ENCODE results near the gene CDKAL1. TPM values are rescaled to one million over a fixed set of nuclear protein-coding genes. Genes with fewer than 3 reads are reported as not detected.

The CDKAL1 gene
- total and polyA plus RNA-seq, 2 of the 8 experiments (the other 6 are each of a cell fraction or from before 2014, with no cell fraction given) = 8.4 to 24.6 TPM

- TF ChIP-seq CTCF (IDR thresholded peaks at IDR 0.05; ENCODE audit: control extremely low read depth in 1 of 3, insufficient read depth in 1 of 3, low read depth in 1 of 3, low read length in 3 of 3) (no peak), CTBP2 (IDR thresholded peaks at IDR 0.05; ENCODE audit: borderline replicate concordance, insufficient read depth, insufficient read length, low read length) (no peak), ZNF274 (IDR thresholded peaks at IDR 0.05; ENCODE audit: borderline replicate concordance, extremely low read depth, low read length) (no peak), KDM1A (IDR thresholded peaks at IDR 0.05; ENCODE audit: borderline replicate concordance, low read length) (no peak), SP4 (IDR thresholded peaks at IDR 0.05; ENCODE audit: low read length) (no peak), TAF7 (optimal IDR thresholded peaks at IDR 0.05; ENCODE audit: borderline replicate concordance, low read depth, low read length) (no peak)
Observed at GRCh38 chr6:20877008-20877937, 343.0 kb downstream of the CDKAL1 start (continued).

Measured in H1 (cell line).